Lower leg skin (tissue), 4 donors: ENCODE results near the gene C16orf96. TPM values are rescaled to one million over a fixed set of nuclear protein-coding genes. Genes with fewer than 3 reads are reported as not detected.

Experiments
- DNase-seq, 2 donors: peaks; one replicate each; pipeline ENCODE4 v3.0.0-alpha.2; 2019; ENCODE audit warnings: low spot score in 2 of 2
- H3K4me3 ChIP-seq: fragments of 200-600 bp; sonication (generic); 2 replicates; pipeline ENCODE4 v1.5.1; 2017; ENCODE audit warnings: mild to moderate bottlenecking, low read depth; ENCODE audit not compliant: poor library complexity, severe bottlenecking
- CTCF ChIP-seq, 3 donors: fragments of 450-650 bp; IDR thresholded peaks; one replicate each; pipeline ENCODE4 v1.5.1; 2016; ENCODE audit warnings: antibody characterized with exemption in 3 of 3, mild to moderate bottlenecking in 3 of 3, moderate library complexity in 2 of 3
- POLR2A ChIP-seq, 2 donors: fragments of 450-650 bp; IDR thresholded peaks; one replicate each; pipeline ENCODE4 v1.6.1; 2016 to 2017; ENCODE audit warnings: antibody characterized with exemption in 2 of 2, mild to moderate bottlenecking in 1 of 2, moderate library complexity in 1 of 2
- WGBS, 2 donors: methylation state at CpG; one replicate each; pipeline ENCODE4 v1.1.5; 2018; 5-methylcytosine and 5-hydroxymethylcytosine counted together
- intact Hi-C: fragments of 100-400 bp; cut with DNase I; formaldehyde crosslinking; loops from one replicate; pipeline ENCODE4 v1.15.0; 2023; ENCODE audit warnings: low total_unique reads
- total RNA-seq, 4 donors: library from RNA; depleted of rRNA; stranded (reverse); fragments of >200 nt; gene quantifications; one replicate each; pipeline ENCODE4 v1.1.0, GENCODE V29; 2016

The C16orf96 gene
- total RNA-seq, 4 donors from 2014 or later, result 0.08 to 0.49 (median 0.29) TPM

GRCh38 chr16:4520913-4521312 lies 35.2 kb upstream of the C16orf96 start:
- no peak for DNase-seq
- no peak overlapping the region for H3K4me3 ChIP-seq
- TF ChIP-seq CTCF (IDR thresholded peaks at IDR 0.05) (no peak), POLR2A (IDR thresholded peaks at IDR 0.05) (no peak)
- intact Hi-C loops, result no loop called here
- WGBS, 2 donors, result 78 to 90% methylated on average over 7 of the region's 7 CpGs

- TF ChIP-seq POLR2A (IDR thresholded peaks at IDR 0.05) (no peak), CTCF (IDR thresholded peaks at IDR 0.05) (no peak)
- 48 to 54% methylated on average over 8 of the region's 8 CpGs for WGBS, 2 donors
- intact Hi-C loops, result no loop called here
- no peak overlapping the region for H3K4me3 ChIP-seq
- no peak for DNase-seq
Measured at GRCh38 chr16:4522051-4522581, 34.0 kb upstream of the C16orf96 start.

- intact Hi-C loops, result no loop called here
- 92% methylated on average over 4 of the region's 4 CpGs for WGBS, 2 donors
- no peak overlapping the region for H3K4me3 ChIP-seq
- DNase-seq, result no peak
- TF ChIP-seq POLR2A (IDR thresholded peaks at IDR 0.05), result no peak
- no peak for TF ChIP-seq CTCF (IDR thresholded peaks at IDR 0.05)
Measured at GRCh38 chr16:4523686-4524085, 32.5 kb upstream of the C16orf96 start.

- DNase-seq, result no peak
- intact Hi-C loops, result no loop called here
- TF ChIP-seq POLR2A (IDR thresholded peaks at IDR 0.05), result no peak
- TF ChIP-seq CTCF (IDR thresholded peaks at IDR 0.05), result no peak
- no peak overlapping the region for H3K4me3 ChIP-seq
Measured at GRCh38 chr16:4524571-4524970, 31.6 kb upstream of the C16orf96 start.

- no peak overlapping the region for H3K4me3 ChIP-seq
- intact Hi-C loops, result no loop called here
- 61 to 77% methylated on average over 7 of the region's 7 CpGs for WGBS, 2 donors
- no peak for DNase-seq
- TF ChIP-seq POLR2A (IDR thresholded peaks at IDR 0.05) (no peak), CTCF (IDR thresholded peaks at IDR 0.05) (no peak)
Measured at GRCh38 chr16:4525069-4525468, 31.1 kb upstream of the C16orf96 start.

- no peak overlapping the region for H3K4me3 ChIP-seq
- DNase-seq, result no peak
- TF ChIP-seq CTCF (IDR thresholded peaks at IDR 0.05) (no peak), POLR2A (IDR thresholded peaks at IDR 0.05) (no peak)
- 57 to 59% methylated on average over 13 of the region's 13 CpGs for WGBS, 2 donors
- intact Hi-C loops, result no loop called here
Measured at GRCh38 chr16:4525634-4526277, 30.4 kb upstream of the C16orf96 start.
